K562 (cell line): ENCODE data around the gene KRTAP13-4. TPM values are rescaled to one million over a fixed set of nuclear protein-coding genes. Genes with fewer than 3 reads are reported as not detected.

Experiments used
- ATAC-seq: fragments of 200-7000 bp; cut with Tn5 transposase; 3 replicates; pipeline ENCODE4 v1.9.1; 2020; ENCODE audit warnings: moderate library complexity
- BruUV-seq: library from RNA; stranded (reverse); fragments of 400-500 nt; replicated peaks from 2 replicates; lab custom pipeline; 2021; lab: Mats Ljungman, UMichigan
- CTCF ChIA-PET: fragments of 300-600 bp; formaldehyde crosslinking; extraction: SDS; loops from one replicate; lab custom pipeline; 2021; ENCODE audit warnings: low intra/inter-chr PET ratio; lab: Yijun Ruan, JAX
- POLR2A ChIA-PET: fragments of 300-600, 350-650 bp; sonication (Branson Sonifier 250); formaldehyde crosslinking; extraction: SDS; loops from one replicate; lab custom pipeline; 2021; ENCODE audit warnings: antibody characterized with exemption, inconsistent platforms; lab: Yijun Ruan, JAX
- DNase-seq, 4 experiments: peaks; one replicate each; pipeline versions ENCODE4 v3.0.0 to v3.0.0-alpha.2; 2011 to 2018; ENCODE audit warnings: low spot score in 3 of 4, mixed read lengths in 3 of 4; ENCODE audit errors: extremely low read depth in 1 of 4
- FAIRE-seq: peaks from 2 replicates; lab custom pipeline; 2011; peaks lifted over from hg19 to GRCh38; lab: Jason Lieb, UNC
- H2AFZ ChIP-seq: 2 replicates; pipeline ENCODE4 v1.6.0; 2011; ENCODE audit warnings: low read depth, low read length, control low read depth, inconsistent platforms
- H3K27ac ChIP-seq: fragments of 200-600 bp; 3 replicates; pipeline ENCODE4 v1.8.0; 2011; ENCODE audit warnings: low read depth, mild to moderate bottlenecking, control low read depth, inconsistent platforms, low read length, moderate library complexity, mixed read lengths; ENCODE audit errors: extremely low read depth
- H3K27me3 ChIP-seq, 2 experiments: fragments of 300-600 bp in 1 of 2; 2 replicates in 1 of 2; 3 replicates in 1 of 2; pipeline versions ENCODE4 v1.6.0 to v1.8.0; 2011; ENCODE audit warnings: inconsistent platforms in 2 of 2, low read length in 2 of 2, mild to moderate bottlenecking in 1 of 2, mixed read lengths in 1 of 2, moderate library complexity in 1 of 2; ENCODE audit not compliant: control insufficient read depth in 2 of 2, insufficient read depth in 2 of 2
- H3K36me3 ChIP-seq: fragments of 300-600 bp; 3 replicates; pipeline ENCODE4 v1.8.0; 2011; ENCODE audit warnings: mild to moderate bottlenecking, low read length, inconsistent platforms; ENCODE audit not compliant: control insufficient read depth, insufficient read depth
- H3K4me1 ChIP-seq, 2 experiments: fragments of 200-600 bp in 1 of 2; replicated peaks in 1 of 2; 2 replicates in 1 of 2; 3 replicates in 1 of 2; pipeline versions ENCODE4 v1.5.1 to v1.8.0; 2011; ENCODE audit warnings: inconsistent platforms in 2 of 2, low read length in 2 of 2, mild to moderate bottlenecking in 1 of 2, mixed read lengths in 1 of 2, moderate library complexity in 1 of 2; ENCODE audit not compliant: control insufficient read depth in 2 of 2, insufficient read depth in 2 of 2
- H3K4me2 ChIP-seq: 2 replicates; pipeline ENCODE4 v1.6.1; 2011; ENCODE audit warnings: low read length, control low read depth, inconsistent platforms, mixed read lengths; ENCODE audit not compliant: insufficient read depth
- H3K4me3 ChIP-seq: fragments of 200-600 bp; sonication (generic), shearing (Covaris generic); 2 replicates; pipeline ENCODE4 v1.5.1; 2016; ENCODE audit warnings: control low read depth, inconsistent platforms
- H3K79me2 ChIP-seq: fragments of 200-600 bp; 3 replicates; pipeline ENCODE4 v1.8.0; 2011; ENCODE audit warnings: low read length, inconsistent platforms; ENCODE audit not compliant: control insufficient read depth, insufficient read depth
- H3K9ac ChIP-seq, 2 experiments: 2 replicates each; pipeline versions ENCODE4 v1.6.0 to v1.6.1; 2011; ENCODE audit warnings: low read depth in 2 of 2, low read length in 2 of 2, control low read depth in 1 of 2, inconsistent platforms in 1 of 2, mild to moderate bottlenecking in 1 of 2, mixed read lengths in 1 of 2; ENCODE audit not compliant: insufficient read depth in 1 of 2
- H3K9me1 ChIP-seq: one replicate; pipeline ENCODE4 v1.6.0; 2011; ENCODE audit warnings: inconsistent platforms, mild to moderate bottlenecking, low read length, moderate library complexity; ENCODE audit not compliant: control insufficient read depth, insufficient read depth
- H3K9me3 ChIP-seq: replicated peaks from 2 replicates; pipeline ENCODE4 v1.5.1; 2011; ENCODE audit warnings: low read depth, low read length, inconsistent platforms; ENCODE audit not compliant: control insufficient read depth, insufficient read depth
- H4K20me1 ChIP-seq: replicated peaks from 2 replicates; pipeline ENCODE4 v1.6.1; 2011; ENCODE audit warnings: low read length, inconsistent platforms, mixed read lengths; ENCODE audit not compliant: control insufficient read depth, insufficient read depth
- KDM2B ChIP-seq: fragments of 250-450 bp; sonication (Bioruptor Pico); IDR thresholded peaks from 2 replicates; pipeline ENCODE4 v1.8.0; 2021; ENCODE audit warnings: mild to moderate bottlenecking, moderate library complexity
- KLF16 ChIP-seq: IDR thresholded peaks from 2 replicates; pipeline ENCODE4 v1.6.1; 2016; ENCODE audit warnings: antibody characterized with exemption
- MAZ ChIP-seq, 2 experiments: fragments of 450-650 bp in 1 of 2; sonication (generic) in 1 of 2; formaldehyde crosslinking; IDR thresholded peaks in 1 of 2; conservative IDR thresholded peaks in 1 of 2; 2 replicates each; pipeline versions ENCODE4 v1.4.0 to v1.5.0; 2020; ENCODE audit warnings: mild to moderate bottlenecking in 1 of 2, missing genetic modification reagents in 1 of 2
- NFE2 ChIP-seq: IDR thresholded peaks from 2 replicates; pipeline ENCODE4 v1.6.1; 2014; ENCODE audit warnings: antibody characterized with exemption, low read depth
- NFYB ChIP-seq: IDR thresholded peaks from 2 replicates; pipeline ENCODE4 v1.6.1; 2011; ENCODE audit warnings: mild to moderate bottlenecking, moderate library complexity; ENCODE audit not compliant: insufficient read length; ENCODE audit errors: extremely low read depth
- PML ChIP-seq: IDR thresholded peaks from 2 replicates; pipeline ENCODE4 v1.6.1; 2012; ENCODE audit warnings: low read length, inconsistent platforms
- RBBP5 ChIP-seq: fragments of 200-600 bp; sonication (generic); IDR thresholded peaks from 2 replicates; pipeline ENCODE4 v1.6.1; 2012; ENCODE audit warnings: borderline replicate concordance, mild to moderate bottlenecking, low read length, control low read depth, inconsistent platforms; ENCODE audit not compliant: insufficient read depth, poor library complexity, severe bottlenecking
- SREBF2 ChIP-seq: sonication (generic); formaldehyde crosslinking; IDR thresholded peaks from 2 replicates; pipeline ENCODE4 v1.4.0; 2020; ENCODE audit warnings: mild to moderate bottlenecking, missing genetic modification reagents
- STAT6 ChIP-seq: sonication (generic); formaldehyde crosslinking; IDR thresholded peaks from 2 replicates; pipeline ENCODE4 v1.8.1; 2023; ENCODE audit warnings: mild to moderate bottlenecking, missing genetic modification reagents
- U2AF1 ChIP-seq: fragments of 200-400 bp; formaldehyde crosslinking; optimal IDR thresholded peaks from 2 replicates; pipeline ENCODE3; 2017; ENCODE audit warnings: mild to moderate bottlenecking, low read depth, low read length, moderate library complexity
- ZNF165 ChIP-seq: fragments of 250-450 bp; sonication (Bioruptor Pico); IDR thresholded peaks from 2 replicates; pipeline ENCODE4 v1.4.0; 2020; ENCODE audit warnings: borderline replicate concordance
- ZNF212 ChIP-seq: fragments of 450-650 bp; formaldehyde crosslinking; IDR thresholded peaks from 2 replicates; pipeline ENCODE4 v1.4.0; 2020; ENCODE audit warnings: mild to moderate bottlenecking
- ZNF395 ChIP-seq: fragments of 200-800 bp; sonication (Bioruptor generic); IDR thresholded peaks from 2 replicates; pipeline ENCODE4 v1.6.1; 2017; ENCODE audit warnings: missing genetic modification characterization, missing compliant biosample characterization
- ZNF551 ChIP-seq: fragments of 250-450 bp; sonication (Bioruptor Pico); IDR thresholded peaks from 2 replicates; pipeline ENCODE4 v1.5.0; 2021; ENCODE audit warnings: mild to moderate bottlenecking, moderate library complexity
- ZNF76 ChIP-seq: fragments of 250-450 bp; sonication (Bioruptor Pico); IDR thresholded peaks from 2 replicates; pipeline ENCODE4 v1.4.0; 2020; ENCODE audit warnings: mild to moderate bottlenecking, moderate library complexity, borderline replicate concordance
- WGBS: fragments of 100-300 bp; shearing (Covaris generic); methylation state at CpG from one replicate; pipeline ENCODE4 v1.1.6; 2016; ENCODE audit warnings: low coverage, mixed read lengths; ENCODE audit not compliant: insufficient coverage; ENCODE audit errors: missing lambda C conversion rate; 5-methylcytosine and 5-hydroxymethylcytosine counted together
- in situ Hi-C: fragments of 300-500 bp; cut with MboI; formaldehyde crosslinking; loops from 4 replicates; pipeline ENCODE4 v1.15.0; 2018; ENCODE audit warnings: inconsistent platforms, mixed read lengths
- intact Hi-C: fragments of 100-400 bp; cut with micrococcal nuclease; formaldehyde crosslinking; loops from 2 replicates; pipeline ENCODE4 v1.14.2; 2022
- polyA plus RNA-seq, 8 experiments: library from polyadenylated mRNA; depleted of rRNA in 4 of 8; stranded (reverse) in 5 of 8; unstranded in 3 of 8; fragments of >200 nt; fragmentation: Nextera tagmentation in 2 of 8; fragmentation: Illumina TruSeq in 1 of 8; extraction: Ambion mirVana in 2 of 8; extraction: Trizol in 1 of 8; gene quantifications; 2 replicates each; pipeline versions ENCODE4 v1.2.1 to v1.2.3, GENCODE V29; 2011 to 2014; ENCODE audit warnings: inconsistent platforms in 1 of 8, missing spikeins in 1 of 8
- total RNA-seq, 7 experiments: library from RNA; depleted of rRNA in 6 of 7; stranded (reverse); fragments of >200 nt in 6 of 7; fragmentation: Illumina TruSeq in 2 of 7; extraction: Trizol in 2 of 7; gene quantifications; 2 replicates each; pipeline versions ENCODE4 v1.2.1 to v1.2.3, GENCODE V29; 2011 to 2021; ENCODE audit warnings: low replicate concordance in 1 of 7
- TF ChIP-seq, protein P1 (sequence below), 2 experiments: IDR thresholded peaks; 2 replicates each; pipeline ENCODE4 v1.6.1; 2011; ENCODE audit warnings: borderline replicate concordance in 1 of 2, control low read depth in 1 of 2, low read depth in 1 of 2, low read length in 1 of 2, mild to moderate bottlenecking in 1 of 2, mixed read lengths in 1 of 2, moderate library complexity in 1 of 2; ENCODE audit not compliant: insufficient read depth in 1 of 2, insufficient read length in 1 of 2, poor library complexity in 1 of 2, severe bottlenecking in 1 of 2; ENCODE audit errors: extremely low read depth in 1 of 2

The KRTAP13-4 gene
- total and polyA plus RNA-seq, 9 of the 15 experiments (the other 6 are each of a cell fraction or from before 2014, with no cell fraction given), result not detected

GRCh38 chr21:30391492-30392025 is 38.5 kb upstream of the KRTAP13-4 start:
- CTCF ChIA-PET, result no interaction called here
- DNase-seq, result no peak
- BruUV-seq, result no TSS peak
- no peak overlapping the region for H3K4me2 ChIP-seq
- H3K27me3 ChIP-seq, result no peaks in the 10 kb centered on the region
- H2AFZ ChIP-seq, result no peak overlapping the region
- POLR2A ChIA-PET, result no interaction called here
- no peaks in the 10 kb centered on the region for H4K20me1 ChIP-seq
- no peaks in the 10 kb centered on the region for H3K4me1 ChIP-seq
- intact Hi-C loops (no loop called here), in situ Hi-C loops (no loop called here)
- TF ChIP-seq PML (no peak), ZNF212 (no peak), ZNF551 (CRISPR knock-in tag) (no peak), KDM2B (no peak), STAT6 (CRISPR knock-in tag) (no peak), ZNF395 (CRISPR knock-in tag) (no peak), NFE2 (no peak), SREBF2 (CRISPR knock-in tag) (no peak), U2AF1 (no peak), ZNF165 (CRISPR knock-in tag) (no peak), MAZ (CRISPR knock-in tag; conservative IDR thresholded peaks at IDR 0.05 in 1 of 2, IDR thresholded peaks at IDR 0.05 in 1 of 2) (no peak), ZNF76 (no peak), NFYB (no peak), RBBP5 (no peak), KLF16 (no peak)
- TF ChIP-seq, protein P1, sequence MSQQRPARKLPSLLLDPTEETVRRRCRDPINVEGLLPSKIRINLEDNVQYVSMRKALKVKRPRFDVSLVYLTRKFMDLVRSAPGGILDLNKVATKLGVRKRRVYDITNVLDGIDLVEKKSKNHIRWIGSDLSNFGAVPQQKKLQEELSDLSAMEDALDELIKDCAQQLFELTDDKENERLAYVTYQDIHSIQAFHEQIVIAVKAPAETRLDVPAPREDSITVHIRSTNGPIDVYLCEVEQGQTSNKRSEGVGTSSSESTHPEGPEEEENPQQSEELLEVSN (IDR thresholded peaks at IDR 0.05; ENCODE audit: borderline replicate concordance in 1 of 2, extremely low read depth in 1 of 2, insufficient read depth in 1 of 2, insufficient read length in 1 of 2, low read depth in 1 of 2, low read length in 1 of 2, poor library complexity in 1 of 2, severe bottlenecking in 1 of 2), result no peak
- H3K4me3 ChIP-seq, result no peak overlapping the region
- FAIRE-seq, result no peak
- H3K27ac ChIP-seq, result no peak overlapping the region
- H3K9me3 ChIP-seq, result no peaks in the 10 kb centered on the region; the same call in 1 of the 2 replicates
- 0% methylated on average over 2 of the region's 2 CpGs for WGBS
- H3K79me2 ChIP-seq, result no peaks in the 10 kb centered on the region
- H3K9ac ChIP-seq, result no peak overlapping the region
- H3K36me3 ChIP-seq, result no peaks in the 10 kb centered on the region
- ATAC-seq, result no peak
- no peaks in the 10 kb centered on the region for H3K9me1 ChIP-seq
